Measurements from ENCODE around the gene NAA80. TPM values are rescaled to one million over a fixed set of nuclear protein-coding genes. Genes with fewer than 3 reads are reported as not detected.

NAA80 gene
- total and polyA plus RNA-seq, 10 of the 15 experiments (the other 5 are each of a cell fraction or from before 2014, with no cell fraction given) = 0.48 to 12.7 (median 6.7) TPM

DNA sequence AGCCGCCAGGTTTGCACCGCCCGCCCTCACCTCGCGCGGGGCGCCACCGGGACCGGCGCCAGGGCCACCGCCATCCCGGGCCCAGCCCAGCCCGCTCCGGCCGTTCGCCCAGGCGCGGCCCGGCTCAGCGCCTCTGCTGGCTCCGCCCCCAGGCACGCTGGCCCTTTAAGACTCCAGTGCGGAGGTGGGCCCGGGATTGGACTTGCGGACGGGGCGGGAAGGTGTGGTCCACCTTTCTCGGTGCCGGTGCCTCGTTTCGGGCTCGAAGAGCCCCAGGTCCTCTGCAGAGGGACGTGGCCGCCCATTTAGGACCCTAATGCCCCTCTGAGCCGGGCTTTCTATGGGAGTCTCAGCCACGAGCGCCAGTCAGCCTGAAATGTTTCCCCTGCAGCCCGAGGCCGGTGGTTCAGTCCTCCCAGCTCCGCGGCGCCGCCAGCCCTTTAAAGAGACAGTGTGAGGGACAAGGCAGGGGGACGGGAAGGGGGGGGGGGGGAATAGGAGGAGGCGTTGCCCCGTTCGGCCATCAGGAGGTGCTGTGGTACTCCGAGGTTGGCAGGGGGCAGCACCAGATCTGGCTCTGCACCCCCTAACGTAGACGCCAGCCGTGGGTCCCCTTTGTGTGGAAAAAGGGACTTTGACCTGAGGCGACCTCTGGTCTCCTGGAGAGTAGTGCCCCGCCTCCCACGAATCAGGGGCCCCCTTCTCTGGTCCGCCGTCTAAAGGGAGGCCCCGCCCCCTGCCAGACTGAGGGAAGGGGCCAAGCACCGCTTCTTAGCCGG lies 22.3 kb upstream of the NAA80 start (continued):
- TF ChIP-seq, protein P1, sequence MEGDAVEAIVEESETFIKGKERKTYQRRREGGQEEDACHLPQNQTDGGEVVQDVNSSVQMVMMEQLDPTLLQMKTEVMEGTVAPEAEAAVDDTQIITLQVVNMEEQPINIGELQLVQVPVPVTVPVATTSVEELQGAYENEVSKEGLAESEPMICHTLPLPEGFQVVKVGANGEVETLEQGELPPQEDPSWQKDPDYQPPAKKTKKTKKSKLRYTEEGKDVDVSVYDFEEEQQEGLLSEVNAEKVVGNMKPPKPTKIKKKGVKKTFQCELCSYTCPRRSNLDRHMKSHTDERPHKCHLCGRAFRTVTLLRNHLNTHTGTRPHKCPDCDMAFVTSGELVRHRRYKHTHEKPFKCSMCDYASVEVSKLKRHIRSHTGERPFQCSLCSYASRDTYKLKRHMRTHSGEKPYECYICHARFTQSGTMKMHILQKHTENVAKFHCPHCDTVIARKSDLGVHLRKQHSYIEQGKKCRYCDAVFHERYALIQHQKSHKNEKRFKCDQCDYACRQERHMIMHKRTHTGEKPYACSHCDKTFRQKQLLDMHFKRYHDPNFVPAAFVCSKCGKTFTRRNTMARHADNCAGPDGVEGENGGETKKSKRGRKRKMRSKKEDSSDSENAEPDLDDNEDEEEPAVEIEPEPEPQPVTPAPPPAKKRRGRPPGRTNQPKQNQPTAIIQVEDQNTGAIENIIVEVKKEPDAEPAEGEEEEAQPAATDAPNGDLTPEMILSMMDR (IDR thresholded peaks at IDR 0.05 in 2 of 3, conservative IDR thresholded peaks at IDR 0.05 in 1 of 3; ENCODE audit: control insufficient read depth in 2 of 3, extremely low read depth in 1 of 3, insufficient read depth in 1 of 3, low read depth in 3 of 3, low read length in 3 of 3) = peak; percentile 32 to 68 (median 35); a peak in 5 of 6 replicates
- peak; percentile 51 for TF ChIP-seq CREM (IDR thresholded peaks at IDR 0.05; ENCODE audit: low read depth)
- peak; percentile 36; the same call in 1 of the 2 replicates for TF ChIP-seq HCFC1 (IDR thresholded peaks at IDR 0.05; ENCODE audit: low read length)
- peak; percentile 100 for TF ChIP-seq ATF7 (IDR thresholded peaks at IDR 0.05; ENCODE audit: low read depth)
- peak; percentile 99 for TF ChIP-seq CHD1 (IDR thresholded peaks at IDR 0.05; ENCODE audit: low read depth, low read length)
- TF ChIP-seq CREB1 (IDR thresholded peaks at IDR 0.05; ENCODE audit: low read depth) = no peak
- TF ChIP-seq ETV6 (conservative IDR thresholded peaks at IDR 0.05 in 1 of 2, IDR thresholded peaks at IDR 0.05 in 1 of 2; ENCODE audit: borderline replicate concordance in 1 of 2, low read depth in 1 of 2) = no peak
- TF ChIP-seq, protein P2, sequence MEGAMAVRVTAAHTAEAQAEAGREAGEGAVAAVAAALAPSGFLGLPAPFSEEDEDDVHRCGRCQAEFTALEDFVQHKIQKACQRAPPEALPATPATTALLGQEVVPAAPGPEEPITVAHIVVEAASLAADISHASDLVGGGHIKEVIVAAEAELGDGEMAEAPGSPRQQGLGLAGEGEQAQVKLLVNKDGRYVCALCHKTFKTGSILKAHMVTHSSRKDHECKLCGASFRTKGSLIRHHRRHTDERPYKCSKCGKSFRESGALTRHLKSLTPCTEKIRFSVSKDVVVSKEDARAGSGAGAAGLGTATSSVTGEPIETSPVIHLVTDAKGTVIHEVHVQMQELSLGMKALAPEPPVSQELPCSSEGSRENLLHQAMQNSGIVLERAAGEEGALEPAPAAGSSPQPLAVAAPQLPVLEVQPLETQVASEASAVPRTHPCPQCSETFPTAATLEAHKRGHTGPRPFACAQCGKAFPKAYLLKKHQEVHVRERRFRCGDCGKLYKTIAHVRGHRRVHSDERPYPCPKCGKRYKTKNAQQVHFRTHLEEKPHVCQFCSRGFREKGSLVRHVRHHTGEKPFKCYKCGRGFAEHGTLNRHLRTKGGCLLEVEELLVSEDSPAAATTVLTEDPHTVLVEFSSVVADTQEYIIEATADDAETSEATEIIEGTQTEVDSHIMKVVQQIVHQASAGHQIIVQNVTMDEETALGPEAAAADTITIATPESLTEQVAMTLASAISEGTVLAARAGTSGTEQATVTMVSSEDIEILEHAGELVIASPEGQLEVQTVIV (IDR thresholded peaks at IDR 0.05; ENCODE audit: borderline replicate concordance, partially characterized antibody) = peak; percentile 98
- TF ChIP-seq RELA (IDR thresholded peaks at IDR 0.05; ENCODE audit: borderline replicate concordance, partially characterized antibody) = peak; percentile 69
- TF ChIP-seq NR2F1 (conservative IDR thresholded peaks at IDR 0.05) = peak; percentile 48
- TF ChIP-seq, protein P3, sequence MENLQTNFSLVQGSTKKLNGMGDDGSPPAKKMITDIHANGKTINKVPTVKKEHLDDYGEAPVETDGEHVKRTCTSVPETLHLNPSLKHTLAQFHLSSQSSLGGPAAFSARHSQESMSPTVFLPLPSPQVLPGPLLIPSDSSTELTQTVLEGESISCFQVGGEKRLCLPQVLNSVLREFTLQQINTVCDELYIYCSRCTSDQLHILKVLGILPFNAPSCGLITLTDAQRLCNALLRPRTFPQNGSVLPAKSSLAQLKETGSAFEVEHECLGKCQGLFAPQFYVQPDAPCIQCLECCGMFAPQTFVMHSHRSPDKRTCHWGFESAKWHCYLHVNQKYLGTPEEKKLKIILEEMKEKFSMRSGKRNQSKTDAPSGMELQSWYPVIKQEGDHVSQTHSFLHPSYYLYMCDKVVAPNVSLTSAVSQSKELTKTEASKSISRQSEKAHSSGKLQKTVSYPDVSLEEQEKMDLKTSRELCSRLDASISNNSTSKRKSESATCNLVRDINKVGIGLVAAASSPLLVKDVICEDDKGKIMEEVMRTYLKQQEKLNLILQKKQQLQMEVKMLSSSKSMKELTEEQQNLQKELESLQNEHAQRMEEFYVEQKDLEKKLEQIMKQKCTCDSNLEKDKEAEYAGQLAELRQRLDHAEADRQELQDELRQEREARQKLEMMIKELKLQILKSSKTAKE (IDR thresholded peaks at IDR 0.05; ENCODE audit: low read depth, poor library complexity, severe bottlenecking) = peak; percentile 98
- TF ChIP-seq NBN (IDR thresholded peaks at IDR 0.05) = peak; percentile 95
- peak; percentile 99 for TF ChIP-seq JUND (IDR thresholded peaks at IDR 0.05; ENCODE audit: low read depth, low read length)
- TF ChIP-seq ZNF207 (IDR thresholded peaks at IDR 0.05; ENCODE audit: borderline replicate concordance) = peak; percentile 99
- TF ChIP-seq ZNF24 (IDR thresholded peaks at IDR 0.05) = no peak; the same call in 1 of the 2 replicates

Data from GM12878 (cell line).